ENCODE data around the gene ARHGEF40.
"Not testable (repeated sequence)": the region's sequence is repeated elsewhere in the genome, so short reads cannot be mapped to it uniquely, and the experiment has no call there.

ARHGEF40 gene

DNA sequence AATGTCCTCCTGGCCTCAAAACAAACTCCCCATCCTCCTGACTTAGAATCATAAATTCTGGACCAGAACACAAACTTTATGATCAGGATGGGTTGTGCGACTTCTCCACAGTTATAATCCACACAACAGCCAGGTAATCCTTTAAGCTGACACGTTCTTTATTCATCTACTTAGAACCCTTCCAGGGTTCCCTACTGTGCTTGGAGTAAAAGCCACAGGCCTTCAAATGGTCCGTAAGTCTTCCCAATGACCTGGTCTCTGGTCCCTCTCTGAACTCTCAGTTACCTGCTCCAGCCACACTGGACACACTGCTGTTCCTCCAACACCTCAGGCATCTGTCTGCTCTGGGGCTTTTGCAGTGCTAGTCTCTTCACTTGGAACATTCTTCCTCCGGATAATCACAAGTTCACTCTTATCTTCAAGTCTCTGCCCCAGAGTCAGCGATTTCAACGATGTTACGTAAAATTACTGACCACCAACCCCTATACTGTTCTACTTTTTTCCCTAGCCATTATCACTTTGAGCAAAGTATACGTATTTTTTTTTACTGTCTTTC lies 29.7 kb upstream of the ARHGEF40 start:
- no peak for DNase-seq

DNA sequence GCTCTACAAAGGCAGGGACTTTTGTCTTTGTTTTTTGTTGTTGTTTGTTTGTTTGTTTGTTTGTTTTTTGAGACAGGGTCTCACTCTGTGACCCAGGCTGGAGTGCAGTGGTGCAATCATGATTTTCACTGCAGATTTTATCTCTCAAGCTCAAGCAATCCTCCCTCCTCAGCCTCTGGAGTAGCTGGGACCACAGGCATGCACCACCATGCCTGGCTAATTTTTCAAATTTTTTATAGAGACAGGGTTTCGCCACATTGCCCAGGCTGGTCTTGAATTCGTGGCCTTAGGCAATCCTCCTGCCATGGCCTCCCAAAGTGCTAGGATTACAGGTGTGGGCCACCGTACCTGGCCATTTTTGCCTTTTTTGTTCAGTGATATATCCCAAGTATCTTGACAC lies 29.2 kb upstream of the ARHGEF40 start:
- DNase-seq: not testable (repeated sequence)

DNA sequence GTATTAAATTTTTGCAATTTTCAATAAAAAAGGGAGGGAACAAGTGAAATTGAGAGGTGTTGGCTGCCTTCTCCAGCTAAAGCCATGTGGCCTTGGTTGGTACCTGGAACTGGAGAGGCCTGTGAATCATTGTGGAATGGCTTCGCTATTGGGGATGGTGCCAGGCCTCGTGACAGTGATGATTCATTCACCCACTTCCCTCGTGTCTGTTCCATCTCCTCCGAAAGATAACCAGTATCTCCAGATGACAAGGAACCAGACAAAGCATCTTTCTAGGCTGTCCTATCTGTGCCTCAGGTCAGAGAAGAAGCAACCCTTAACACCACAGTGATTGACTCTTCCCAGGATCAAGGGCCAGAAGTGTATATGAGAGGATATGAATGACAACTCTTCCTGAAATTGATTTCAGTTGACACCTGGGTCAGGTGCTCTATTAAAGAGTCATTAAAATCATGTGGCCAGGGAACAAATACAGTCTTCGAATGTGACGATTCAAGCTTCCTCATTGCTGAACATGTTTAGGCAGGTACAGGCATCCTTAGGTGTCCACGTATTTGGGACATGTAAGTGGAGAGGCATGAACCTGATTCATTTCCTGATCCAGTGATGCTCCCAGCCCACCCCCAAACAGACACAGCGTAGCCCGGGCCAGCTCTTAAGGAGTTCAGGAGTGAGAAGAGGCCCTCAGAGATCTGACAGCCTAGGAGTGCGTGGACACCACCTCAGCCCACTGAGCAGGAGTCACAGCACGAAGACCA lies 28.2 kb upstream of the ARHGEF40 start, which contains the start of gene RNASE7:
Gene RNASE7 (plus strand): TSS at position 687 of the 758 bp plus-strand sequence. CDS start 631 bp downstream, outside the sequence.
- DNase-seq: no peak

DNA sequence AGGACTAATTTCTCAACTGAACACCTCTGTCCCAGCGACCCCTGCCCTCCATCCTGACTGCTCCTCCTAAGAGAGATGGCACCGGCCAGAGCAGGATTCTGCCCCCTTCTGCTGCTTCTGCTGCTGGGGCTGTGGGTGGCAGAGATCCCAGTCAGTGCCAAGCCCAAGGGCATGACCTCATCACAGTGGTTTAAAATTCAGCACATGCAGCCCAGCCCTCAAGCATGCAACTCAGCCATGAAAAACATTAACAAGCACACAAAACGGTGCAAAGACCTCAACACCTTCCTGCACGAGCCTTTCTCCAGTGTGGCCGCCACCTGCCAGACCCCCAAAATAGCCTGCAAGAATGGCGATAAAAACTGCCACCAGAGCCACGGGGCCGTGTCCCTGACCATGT lies 27.2 kb upstream of the ARHGEF40 start:
- no peak for DNase-seq

DNA sequence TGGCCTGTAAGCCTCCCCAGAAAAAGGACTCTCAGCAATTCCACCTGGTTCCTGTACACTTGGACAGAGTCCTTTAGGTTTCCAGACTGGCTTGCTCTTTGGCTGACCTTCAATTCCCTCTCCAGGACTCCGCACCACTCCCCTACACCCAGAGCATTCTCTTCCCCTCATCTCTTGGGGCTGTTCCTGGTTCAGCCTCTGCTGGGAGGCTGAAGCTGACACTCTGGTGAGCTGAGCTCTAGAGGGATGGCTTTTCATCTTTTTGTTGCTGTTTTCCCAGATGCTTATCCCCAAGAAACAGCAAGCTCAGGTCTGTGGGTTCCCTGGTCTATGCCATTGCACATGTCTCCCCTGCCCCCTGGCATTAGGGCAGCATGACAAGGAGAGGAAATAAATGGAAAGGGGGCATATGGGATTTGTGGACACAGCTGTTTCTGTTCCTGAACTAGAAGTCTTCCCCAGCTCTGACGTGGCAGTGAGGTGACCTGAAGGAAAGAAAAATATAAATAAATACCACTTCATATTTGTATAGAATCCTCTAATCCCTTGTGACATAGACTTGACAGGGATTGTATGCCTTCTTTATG lies 26.6 kb upstream of the ARHGEF40 start:
- no peak for DNase-seq

DNA sequence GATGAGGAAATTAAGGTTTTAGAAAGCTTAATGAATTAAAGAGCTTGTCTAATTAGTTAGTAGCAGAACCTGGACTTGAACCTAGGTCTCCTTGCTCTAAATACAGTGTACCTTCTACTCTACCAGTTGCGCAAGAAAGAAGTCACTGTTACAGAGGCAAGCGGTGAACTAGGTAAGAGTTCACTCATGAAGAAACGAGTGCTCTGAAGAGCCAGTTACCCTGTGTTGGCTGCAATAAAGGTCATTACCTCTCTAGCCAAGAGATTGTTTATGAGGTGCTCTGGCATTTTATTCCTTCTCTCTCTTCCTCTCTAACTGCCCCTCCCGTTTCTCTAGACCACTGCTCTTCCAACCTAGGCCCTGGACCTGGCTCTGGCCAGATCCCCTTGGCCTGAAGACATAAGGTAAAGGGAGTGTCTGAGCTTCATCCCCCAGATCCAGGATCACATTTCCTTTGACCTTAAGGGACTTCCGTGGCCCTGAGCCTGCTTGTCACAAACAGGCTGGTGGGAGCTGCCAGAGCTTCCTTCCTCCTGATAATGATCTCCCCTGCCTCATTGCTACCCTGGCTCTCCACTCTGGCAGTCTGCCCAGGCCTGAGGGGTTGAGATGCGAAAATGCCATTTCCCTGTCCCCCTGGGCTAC lies 26.0 kb upstream of the ARHGEF40 start:
- no peak for DNase-seq

DNA sequence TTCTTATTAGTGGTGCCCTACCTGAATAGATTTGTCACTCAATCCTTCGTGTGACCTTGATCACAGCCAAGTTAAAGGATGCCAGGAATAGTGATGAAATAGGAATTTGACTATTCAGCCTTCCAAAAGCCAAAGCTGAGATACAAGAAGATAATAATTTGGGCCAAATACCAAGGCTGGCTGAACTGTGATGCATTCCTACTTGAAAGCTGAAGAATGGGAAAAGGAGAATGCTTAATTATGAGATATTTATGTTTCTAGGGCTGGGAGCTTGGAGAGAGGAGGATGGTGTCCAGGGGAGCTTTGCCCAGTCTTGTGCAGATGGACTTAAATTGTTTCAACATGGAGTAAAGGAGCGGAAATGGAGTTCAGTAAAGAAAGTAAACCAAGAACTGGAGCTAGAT lies 22.7 kb upstream of the ARHGEF40 start:
- DNase-seq: no peak

DNA sequence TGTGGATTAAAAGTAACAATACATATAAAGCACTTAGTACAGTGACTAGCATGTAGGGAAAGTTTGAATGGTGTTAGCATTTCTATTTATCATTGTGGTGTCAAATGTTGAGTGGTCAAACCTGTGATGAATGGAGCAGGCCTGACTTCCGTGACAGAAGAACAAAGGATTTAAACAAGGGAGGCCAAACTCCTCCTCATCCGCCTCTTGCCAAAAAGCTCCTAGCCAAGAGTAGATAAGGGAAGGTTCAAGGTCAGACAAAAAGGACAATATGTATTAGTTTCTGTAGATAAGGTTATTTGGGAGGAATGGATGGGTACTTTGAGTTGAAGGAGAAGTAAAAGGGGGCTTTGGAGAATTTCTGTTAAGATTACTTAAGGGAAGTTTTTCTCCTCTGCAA lies 21.5 kb upstream of the ARHGEF40 start:
- no peak for DNase-seq

DNA sequence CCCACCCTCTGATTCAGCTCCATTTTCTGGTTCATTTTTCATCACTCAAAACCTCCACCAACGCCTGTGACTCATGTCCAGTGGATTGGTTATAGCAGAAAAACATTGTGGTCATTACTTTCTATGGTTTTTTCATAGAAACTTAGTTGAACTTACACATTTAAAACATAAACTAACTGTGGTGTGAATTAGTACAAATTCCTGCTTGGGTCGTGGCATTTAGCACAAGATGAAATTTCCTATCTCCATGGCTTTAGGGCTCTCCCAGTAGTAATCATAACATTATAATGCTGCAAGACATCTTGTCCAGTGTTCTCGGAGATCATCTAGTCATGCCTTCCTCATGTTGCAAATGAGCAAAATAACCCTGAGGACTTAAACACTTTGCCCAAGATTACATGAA lies 20.8 kb upstream of the ARHGEF40 start:
- no peak for DNase-seq

DNA sequence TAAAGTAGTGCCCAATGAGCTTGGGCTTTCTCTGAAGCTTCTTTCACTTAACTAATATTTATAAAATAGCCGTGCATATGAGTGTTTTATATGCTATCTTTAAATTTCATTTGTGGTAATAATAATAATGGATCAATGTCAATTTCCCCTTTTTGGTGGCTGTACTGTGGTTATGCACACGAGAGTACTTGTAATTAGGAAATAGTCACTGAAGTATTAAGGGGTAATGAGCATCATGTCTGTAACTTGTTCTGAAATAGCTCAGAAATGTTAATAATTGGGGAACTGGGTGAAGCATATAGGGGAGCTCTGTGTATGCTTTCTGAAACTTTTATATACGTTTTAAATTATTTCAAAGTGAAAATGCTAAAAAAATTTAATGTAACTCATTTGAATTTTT lies 19.5 kb upstream of the ARHGEF40 start:
- DNase-seq: no peak

DNA sequence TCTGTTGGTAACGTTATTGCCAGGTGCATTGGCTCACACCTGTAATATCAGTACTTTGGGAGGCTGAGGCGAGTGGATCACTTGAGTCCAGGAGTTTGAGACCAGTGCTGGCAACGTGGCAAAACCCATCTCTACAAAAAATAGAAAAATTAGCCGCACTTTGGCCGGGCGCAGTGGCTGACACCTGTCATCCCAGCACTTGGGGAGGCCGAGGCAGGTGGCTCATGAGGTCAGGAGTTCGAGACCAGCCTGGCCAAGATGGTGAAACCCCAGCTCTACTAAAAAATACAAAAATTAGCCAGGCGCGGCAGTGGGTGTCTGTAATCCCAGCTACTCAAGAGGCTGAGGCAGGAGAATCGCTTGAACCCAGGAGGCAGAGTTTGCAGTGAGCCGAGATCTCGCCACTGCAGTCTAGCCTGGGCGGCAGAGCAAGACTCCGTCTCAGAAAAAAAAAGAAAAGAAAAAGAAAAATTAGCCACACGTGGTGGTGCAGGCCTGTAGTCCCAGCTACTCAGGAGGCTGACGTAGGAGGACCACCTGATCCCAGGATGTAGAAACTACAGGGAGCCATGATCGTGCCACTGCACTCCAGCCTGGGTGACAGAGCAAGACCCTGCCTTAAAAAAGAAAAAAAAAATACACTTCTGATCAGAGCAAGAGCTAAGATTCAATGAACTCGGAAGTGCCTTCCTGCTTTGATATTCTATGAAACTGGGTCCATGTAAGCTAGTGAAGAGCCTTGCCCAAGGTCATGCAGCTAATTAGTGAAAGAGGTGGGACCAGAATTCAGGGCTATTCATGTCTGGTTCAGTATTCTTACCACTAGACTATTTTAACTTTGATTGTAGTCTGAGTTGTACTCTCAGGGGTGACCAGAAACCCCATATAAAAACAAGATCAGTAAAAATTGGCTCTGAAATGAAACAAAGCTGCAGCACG lies 16.7 kb upstream of the ARHGEF40 start:
- no peak for DNase-seq

DNA sequence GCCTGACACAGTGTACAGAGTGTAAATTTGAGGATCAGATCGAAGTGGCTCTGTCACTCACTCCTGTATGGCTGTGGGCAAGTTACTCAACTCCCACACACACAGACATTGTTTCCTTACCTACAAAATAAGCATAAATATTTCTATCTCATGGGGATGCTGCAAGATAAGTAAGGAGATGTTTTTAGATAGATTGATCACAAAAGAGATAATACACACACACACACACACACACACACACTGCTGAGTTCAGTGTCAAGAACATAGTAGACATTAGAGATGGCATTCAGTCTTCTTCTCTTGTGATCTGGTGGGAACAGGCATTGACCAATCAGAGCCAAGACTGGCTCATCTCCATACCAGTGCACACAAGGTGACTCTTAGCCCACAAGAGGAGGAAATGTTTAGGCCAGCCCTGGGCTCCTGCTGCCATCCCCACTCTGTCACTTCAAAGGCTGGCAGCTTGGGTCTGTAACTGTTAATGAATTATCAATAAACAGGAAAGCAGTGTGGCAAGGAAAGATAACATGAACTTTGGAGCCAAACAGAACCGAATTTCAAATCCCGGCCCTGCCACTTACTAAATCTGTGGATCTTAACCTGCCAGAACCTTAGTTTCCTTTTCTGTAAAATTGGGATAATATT lies 15.9 kb upstream of the ARHGEF40 start:
- no peak for DNase-seq

DNA sequence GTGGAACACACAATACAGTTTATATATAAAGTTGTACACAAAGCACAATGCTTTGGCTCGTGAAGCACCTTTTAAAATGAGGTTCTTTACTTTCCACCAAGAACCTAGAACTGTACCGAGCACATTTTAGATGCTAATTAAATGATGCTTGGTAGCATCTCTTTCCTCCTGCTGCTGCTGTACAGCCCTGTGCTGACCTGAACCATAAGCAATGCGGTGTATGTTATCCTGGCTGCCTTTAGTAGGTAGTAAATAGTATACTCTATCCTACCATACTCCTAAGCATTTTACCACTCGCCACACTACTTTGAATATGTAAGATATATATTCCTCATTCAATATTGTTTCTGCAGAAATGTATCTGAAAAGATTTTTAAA lies 15.3 kb upstream of the ARHGEF40 start:
- no peak for DNase-seq

DNA sequence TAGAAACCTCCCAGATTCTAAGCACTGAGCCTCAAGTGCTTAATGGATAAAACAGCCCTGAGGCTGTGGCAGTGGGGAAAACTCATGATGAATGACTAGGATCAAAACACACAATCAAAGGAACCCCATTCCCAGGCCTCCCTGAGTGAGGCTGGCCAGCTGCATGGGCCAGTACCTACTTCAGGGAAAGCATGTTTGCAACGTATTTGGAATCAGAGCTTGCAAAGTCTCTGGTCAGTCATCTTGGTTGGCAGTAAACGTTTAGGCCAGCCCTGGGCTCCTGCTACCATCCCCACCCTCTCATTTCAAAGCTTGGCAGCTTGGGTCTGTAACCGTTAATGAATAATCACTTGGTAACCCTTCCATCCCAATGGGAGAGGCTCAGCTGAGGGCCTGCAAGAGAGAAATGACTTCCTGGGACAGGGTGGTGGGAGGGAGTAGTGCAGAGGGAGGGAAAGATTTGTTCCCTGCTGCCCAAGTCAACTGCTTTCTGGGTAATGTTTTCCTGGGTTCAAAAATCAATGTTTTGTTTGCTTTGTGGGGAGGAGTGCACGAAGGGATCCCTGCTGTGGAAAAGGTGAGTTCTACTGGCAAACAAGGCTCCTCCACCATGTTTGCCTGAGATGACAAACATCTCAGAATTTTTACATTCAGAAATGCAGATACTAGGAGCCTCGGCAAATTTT lies 14.5 kb upstream of the ARHGEF40 start:
- no peak for DNase-seq

DNA sequence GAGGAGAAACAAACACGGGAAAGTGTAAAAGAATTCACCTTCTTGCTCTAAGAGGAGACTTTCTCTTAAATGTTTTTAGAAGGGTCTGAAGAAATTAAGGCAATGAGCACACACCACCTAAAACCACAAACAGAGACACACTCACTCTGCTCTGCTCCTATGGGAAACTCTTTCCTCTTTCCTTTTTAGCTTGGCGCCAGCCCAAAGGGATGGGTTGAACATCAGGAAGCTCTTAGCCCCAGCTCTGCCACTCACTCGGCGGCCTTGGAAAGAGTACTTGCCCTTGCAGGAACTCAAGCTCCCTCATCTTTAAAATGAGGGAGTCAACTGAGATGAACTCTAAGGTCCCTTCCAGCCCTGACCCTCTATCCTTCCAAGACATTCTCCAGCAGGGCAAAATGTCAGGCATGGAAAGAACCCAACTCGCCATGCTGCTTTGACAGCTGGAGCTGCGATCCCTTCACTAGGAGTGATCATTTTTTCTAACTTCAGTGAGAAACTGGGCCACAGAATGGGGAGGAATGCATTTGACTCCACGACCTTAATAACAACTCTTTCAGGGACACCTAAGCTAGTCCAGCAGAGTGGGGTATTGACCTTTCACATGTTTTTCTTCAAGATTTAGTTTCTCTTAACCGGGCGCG lies 13.5 kb upstream of the ARHGEF40 start:
- DNase-seq: no peak

DNA sequence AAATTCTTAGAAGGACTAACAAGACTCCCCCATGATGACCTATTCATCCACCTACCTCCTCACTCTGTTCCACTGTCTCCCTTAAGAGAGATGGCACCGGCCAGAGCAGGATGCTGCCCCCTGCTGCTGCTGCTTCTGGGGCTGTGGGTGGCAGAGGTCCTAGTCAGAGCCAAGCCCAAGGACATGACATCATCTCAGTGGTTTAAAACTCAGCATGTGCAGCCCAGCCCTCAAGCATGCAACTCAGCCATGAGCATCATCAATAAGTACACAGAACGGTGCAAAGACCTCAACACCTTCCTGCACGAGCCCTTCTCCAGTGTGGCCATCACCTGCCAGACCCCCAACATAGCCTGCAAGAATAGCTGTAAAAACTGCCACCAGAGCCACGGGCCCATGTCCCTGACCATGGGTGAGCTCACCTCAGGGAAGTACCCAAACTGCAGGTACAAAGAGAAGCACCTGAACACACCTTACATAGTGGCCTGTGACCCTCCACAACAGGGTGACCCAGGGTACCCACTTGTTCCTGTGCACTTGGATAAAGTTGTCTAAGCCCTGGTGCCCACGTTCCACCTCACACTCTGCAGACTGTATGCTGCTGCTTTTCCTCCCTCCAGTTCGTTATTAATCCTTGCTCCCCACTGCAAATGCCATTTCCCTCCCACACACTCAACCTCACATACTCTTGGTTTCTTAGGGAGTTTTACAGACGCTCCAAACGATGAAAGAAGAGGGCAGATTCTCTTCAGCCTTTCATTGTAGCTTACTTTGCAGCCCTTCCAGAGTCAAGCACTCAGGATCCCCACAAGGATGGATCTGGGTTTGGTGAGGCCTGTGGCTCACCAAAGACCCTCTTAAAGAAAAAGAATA lies 12.1 kb upstream of the ARHGEF40 start, which contains the start of gene RNASE8:
Gene RNASE8 (plus strand): TSS at position 20 of the 873 bp plus-strand sequence. CDS start 71 bp downstream, at position 91.
- DNase-seq: no peak

DNA sequence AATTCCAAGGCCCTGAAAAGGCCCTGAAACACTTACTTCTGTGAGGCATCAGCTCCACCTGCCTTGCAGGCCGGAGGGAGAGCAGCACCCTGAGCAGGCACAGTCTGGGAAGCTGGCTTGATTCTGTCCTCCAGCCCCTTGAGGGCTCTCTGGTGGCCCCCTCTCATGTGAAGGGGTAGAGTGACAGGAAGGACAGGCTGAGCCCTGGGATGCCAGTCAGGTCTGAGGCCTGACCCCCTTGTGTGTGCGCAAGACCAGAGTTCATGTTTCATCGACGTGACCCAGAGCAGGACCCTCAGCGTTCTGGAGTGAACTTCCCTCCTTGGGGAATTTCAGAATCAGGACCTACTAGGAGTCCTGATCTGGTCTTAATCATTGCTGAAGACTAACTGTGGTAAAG lies 11.2 kb upstream of the ARHGEF40 start:
- no peak for DNase-seq

DNA sequence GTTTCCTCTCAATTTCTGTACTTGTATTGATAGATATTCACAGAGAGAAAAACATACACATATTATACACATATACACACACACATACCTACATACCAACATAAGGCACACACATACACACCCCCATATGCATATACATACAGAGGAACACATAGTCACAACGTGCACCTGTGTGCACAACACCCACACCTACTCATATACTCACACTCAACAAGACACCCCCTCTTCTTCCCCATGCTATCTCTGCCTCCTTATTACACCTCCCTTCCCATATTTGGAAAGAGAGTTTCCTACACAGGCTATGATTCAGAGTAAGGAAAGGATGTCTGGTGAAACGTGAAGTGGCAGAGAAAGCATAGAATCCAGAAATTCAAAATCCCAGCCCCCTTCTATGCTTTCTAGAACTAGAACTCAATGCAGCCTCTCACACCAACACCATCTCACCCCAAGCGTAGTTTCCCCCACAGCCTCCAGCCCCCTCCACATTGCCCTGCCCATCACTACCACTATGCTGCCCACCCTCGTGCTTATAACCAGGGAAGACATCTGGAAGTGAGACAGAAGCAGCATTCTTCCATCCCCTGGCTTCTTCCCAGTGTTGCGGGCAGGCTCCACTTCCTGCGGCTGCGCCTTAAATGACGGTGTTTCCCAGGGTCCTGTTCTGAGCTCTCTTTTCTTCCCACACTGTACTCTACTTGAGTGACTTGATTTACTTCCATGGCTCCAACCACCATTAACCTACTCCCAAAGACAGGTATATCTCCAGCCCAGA lies 10.1 kb upstream of the ARHGEF40 start:
- no peak for DNase-seq

Data from stimulated activated CD4-positive, alpha-beta T cell treated with anti-CD3 and anti-CD28 coated beads, Interleukin-4, amount 100 ng/mL, for 4 hours (primary cell).